ENCODE data around the gene AKNA.

Gene AKNA

DNA sequence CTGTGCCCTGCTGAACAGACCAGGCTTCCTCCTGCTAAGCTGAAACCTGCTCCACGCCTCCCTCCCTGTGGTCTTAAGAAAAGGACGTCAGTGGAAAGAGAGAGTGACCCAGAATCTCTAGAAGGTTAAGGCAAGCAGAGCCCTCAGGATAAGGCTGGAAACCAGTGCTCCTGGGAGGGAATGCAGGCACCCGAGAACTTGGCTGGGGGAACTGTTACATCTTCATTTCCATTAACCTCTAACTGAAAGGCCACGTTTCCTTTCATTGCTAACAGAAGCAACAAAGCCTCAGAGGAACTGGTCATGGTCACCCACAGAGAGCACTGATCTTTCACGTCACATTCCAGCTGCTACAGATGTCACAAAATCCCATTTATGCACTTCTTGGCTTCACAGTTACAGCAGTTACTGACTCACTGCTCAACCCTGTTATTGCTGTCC is 26.1 kb upstream of the AKNA start:
- DNase-seq = no peak

DNA sequence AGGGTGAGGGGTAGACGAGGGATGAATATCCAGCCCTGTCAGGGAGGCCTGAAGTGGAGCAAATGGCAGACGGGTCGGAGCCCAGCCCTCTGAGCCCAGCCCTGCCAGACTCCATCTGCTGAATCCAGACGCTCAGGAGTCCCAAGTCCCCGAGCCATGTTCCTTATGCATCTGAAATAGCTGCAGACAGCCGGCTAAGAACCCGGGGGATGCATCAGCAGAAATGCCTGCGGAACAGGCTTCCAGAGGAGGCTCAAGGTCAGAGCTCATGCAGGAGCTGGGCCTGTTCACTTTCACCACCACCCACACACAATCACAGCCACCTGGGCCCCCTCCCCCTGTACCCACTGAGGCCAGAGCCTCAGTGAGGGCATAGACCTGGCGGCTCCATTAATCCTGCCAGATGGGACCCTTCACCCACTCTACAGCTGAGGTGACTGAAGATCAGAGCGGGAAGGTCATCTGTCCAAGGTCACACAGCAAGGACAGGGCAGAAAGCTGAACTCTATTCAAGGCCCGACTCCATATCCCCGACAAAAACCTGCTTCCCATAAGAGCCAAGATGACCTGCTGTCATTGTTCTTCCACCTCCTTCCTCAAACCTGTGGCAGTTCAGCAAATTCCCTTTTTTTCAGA is 24.4 kb upstream of the AKNA start:
- DNase-seq = no peak

DNA sequence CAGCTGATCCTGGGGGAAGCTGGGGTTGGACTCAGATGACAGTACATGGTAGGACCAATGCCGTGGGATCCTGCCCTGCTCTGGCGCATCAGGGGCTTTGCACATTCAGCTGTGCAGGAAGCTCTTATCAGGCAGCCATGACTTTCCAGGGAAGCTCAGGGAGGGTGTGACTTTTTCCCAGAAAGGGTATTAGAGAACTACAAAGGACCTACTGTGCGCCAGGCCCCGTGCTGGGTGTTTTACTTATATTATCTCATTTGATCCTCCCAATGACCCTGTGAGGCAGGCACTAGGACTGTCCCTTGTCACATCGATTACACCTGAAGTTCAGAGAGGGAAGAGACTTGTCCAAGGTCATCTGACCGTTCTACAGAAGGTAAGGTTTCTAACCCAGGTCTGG is 23.7 kb upstream of the AKNA start:
- DNase-seq = no peak

DNA sequence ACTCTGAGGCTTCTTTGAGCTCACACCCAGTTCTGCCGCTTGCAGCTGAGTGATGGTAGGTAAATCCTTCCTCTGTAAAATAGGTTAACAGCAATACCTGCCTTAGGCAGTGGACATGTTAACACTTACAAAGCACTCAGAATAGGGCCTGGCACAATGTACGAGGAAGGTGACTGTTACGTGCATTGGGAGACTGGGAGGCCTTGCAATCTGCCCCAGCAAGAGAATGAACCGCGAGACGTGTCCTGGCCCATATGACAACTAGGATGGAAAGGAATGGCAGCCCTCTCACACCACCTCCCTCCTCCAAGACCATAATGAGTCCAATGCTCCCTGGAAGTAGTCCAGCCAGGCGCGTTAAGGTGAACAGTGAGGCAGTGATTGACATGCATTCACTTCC is 23.1 kb upstream of the AKNA start:
- DNase-seq = no peak

DNA sequence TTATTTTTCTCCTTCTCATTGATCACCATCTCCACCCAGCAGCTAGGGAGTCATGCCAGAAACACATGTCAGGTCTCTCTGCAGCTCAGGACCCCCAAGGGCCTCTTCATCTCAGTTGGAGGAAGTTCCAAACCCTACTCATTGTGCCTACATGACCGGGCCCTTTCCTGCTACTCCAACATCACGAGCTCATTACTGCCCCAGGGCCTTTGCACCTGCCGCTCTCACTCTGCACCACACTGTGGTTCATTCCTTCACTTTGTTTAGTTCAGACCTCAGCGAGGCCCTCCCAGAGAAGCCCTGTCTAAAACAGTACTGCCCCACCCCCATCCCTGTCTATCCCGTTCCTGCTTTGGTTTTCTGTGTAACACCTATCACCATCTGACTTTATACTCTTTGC is 22.1 kb upstream of the AKNA start:
- no peak for DNase-seq

DNA sequence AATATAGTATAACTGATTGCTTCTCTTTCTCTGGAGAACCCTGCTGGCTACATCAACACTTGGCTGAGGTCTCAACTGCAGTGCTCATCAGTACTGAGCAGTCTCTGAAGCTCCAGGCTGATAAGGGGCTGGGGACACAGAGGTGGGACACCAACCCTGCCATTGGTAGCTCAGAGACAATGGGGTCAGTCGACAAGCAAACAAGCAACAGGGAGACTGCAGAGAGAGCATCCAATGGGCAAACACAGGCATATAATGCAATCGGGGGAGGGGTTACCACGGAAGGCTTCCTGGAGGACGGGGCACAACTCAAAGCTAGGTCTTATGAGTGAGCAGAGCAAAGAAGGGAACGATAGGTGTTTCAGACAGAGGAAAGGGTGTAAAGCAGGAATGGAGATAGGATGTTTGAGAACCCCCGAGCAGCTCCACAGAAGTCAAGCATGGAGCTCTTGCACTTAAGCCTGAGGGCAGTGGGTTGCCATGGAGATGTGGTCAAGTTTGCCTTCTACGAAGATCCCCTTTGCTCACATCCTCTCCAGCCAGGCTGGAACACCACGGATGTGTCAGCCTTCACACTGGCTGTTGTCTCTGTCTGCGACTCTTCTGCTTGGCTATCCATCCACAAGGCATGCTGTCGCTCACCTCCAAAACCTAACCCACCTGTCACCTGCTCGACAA is 21.5 kb upstream of the AKNA start:
- no peak for DNase-seq

DNA sequence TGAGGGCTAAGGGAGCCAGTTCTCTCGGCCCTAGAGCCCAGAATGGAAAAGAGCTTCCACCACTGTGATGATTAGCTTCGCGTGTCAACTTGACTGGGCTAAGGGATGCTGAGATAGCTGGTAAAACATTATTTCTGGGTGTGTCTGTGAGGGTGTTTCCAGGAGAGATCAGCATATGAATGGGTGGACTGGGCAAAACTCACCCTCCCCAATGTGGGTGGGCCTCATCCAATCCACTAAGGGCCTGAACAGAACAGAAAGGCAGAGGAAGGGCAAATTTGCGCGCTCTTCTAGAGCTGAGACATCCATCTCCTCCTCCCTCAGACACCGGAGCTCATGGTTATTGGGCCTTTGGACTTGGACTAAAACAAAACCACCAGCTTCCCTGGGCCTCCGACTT is 20.9 kb upstream of the AKNA start:
- no peak for DNase-seq

DNA sequence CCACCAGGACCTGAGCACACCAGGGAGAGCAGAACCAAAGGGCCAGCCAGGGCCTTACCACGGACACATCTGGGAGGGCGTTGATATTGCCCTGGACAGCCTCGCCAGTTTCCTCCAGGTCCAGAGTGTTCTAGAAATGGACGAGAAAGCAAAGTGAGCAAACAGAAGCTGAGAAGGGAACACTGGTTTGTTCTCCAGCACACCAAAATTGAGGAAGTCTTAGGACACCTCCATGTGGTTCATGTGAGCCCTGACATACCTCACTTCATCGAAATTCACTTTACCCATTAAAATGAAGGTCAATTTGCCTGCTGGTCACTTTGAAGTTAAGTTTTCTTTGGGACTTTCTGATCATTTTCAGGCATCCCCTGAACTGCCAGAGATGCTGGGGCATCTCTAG is 20.1 kb upstream of the AKNA start:
- DNase-seq = no peak

DNA sequence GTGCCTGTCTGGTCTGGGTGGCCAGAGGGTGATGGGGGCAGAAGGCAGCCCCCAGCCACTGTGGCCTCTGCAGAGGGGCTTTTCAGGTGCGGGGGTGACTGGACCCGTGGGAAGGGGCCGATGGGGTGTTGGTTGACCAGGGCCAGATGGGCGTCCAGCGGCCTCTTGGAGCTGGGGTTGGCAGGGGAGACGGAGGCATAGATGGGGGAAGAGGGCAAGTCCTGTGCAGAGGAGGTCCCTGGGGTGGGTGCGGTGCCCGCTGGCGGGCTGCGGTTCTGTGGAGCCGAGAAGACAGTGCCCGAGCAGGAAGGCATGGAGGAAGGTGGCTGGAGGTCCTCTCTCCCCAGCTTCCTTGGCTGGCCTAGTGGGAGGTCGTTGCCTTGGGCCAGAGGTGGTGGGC is 18.7 kb upstream of the AKNA start:
- no peak for DNase-seq

DNA sequence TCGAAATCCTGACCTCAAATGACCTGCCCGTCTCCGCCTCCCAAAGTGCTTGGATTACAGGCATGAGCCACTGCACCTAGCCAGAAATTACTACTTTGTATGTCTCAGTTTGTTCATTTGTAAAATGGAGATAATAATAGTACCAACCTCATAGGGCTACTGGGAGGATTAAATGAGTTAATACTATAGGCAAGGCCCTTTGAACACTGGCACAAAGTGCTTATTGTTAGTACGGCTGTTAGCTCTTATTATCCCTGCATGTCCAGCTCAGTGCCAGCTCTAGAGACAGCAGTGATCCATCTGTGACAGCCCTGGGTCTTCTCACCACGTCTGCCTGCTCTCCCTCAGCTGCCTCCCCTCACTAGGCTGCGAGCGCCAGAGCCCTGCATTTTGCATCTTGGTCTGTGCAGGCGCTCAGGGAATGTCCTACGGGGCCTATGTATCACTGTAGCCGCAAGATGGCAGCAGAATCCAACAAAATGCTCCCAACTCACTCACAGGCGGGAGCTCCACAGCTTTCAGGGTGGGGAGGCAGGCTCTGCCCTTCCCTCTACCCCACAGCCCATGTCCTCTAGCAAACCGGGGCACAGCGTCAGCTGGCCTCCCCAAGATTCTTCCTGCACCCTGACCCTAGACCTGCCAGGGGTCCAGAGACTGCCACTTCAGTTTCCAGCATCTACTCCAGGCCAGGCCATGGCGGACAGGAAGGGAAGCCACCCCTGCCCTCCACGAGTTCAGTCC is 17.7 kb upstream of the AKNA start:
- DNase-seq = peak; percentile 64

DNA sequence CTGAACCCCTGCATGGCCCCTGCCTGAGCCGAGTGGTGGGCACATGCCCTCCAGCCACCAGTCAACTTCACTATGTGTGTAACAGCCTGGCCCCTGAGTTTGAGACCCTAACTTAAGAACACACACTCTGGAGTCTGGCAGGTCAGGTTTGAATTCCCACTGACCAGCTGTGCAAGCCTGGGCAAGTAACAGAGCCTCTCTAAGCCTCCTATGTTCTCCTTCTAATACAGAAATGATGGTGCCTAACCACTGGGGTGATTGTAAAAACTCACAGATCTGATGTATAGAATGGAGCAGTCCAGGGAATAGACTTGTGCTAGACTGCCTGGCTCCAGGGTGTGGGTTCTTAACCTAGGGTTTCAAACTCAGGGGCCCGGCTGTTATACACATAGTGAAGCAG is 16.7 kb upstream of the AKNA start:
- DNase-seq = no peak

DNA sequence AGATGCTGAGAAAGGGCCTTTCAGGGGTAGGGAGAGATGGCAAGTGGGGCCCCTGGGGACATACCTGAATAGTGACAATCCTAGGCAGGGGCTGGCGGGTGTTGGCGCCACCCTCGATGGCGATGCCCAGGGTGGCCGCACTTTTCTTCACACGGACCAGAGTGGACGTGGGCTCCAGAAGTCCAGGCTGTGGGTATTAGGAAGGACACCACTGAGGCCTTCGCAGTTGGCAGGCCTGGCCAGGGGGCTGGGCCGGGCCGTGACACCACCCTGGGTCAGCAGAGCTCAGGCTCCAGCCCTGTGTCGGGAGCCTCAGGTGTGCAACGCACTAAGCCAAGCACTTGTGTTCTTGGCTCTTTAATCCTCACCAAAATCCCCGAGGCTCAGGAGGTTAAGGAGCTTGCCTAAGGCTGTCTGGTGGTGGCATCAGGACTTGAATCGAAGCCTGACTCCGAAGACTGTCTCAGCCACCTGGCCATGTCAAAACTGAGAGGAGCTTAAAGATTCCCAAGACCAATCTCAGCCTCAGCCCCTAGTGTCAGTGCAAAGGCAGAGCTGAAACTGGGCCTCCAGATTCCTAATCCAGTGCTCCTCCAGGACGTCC is 15.5 kb upstream of the AKNA start:
- no peak for DNase-seq

DNA sequence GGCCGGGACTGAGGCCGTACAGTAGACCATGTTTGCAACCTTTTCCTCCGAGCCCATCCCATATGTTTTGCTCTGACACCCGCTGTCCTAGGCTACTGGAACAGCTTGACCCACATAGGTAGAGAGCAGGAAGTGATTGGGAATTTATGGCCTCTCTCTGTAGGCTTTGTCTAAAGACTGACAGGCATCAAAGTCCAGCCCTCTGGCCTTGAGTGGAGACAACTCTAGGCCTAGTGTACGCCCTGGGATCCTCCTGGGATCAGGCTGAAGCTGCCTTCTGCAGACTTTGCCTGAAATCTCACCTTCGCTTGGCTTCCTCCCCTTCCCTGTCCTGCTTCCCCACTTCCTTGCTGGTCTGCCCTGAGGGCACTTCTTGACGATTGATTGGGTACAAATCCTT is 13.6 kb upstream of the AKNA start:
- no peak for DNase-seq

DNA sequence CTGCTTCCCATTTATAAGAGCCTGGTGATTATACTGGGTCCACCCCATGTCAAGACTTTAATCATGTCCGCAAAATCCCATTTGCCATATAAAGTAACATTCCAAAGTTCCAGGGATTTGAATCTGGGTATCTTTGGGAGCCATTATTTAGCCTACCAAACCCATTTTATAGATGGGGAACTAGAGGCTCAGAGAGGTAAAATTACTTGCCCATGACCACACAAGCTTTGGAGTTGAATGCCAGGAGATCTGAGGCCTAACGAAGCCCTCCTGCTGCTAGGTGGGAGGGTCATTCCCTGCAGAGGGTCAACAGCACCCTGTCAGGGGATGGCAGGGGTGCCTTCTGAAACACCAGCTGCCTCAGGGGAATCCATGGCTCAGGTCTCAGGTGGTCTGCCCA is 13.0 kb upstream of the AKNA start:
- no peak for DNase-seq

DNA sequence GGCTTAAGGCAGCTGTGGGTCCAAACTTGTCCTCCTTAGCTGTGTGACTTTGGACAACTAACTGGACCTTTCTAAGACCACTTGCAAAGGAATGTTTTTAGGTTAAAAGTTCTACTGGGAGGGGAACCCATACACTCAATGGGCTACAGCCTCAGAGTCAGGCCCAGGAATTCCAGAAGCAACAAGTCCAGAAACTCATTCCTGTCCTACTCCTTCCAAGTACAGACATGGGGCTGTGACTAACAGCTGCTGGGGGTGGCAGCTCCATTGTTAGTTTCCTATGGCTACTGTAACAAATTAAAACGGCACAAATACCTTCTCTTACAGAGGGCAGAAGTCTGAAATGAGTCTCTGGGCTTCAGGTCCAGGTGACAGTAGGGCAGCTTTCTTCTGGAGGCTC is 12.4 kb upstream of the AKNA start:
- DNase-seq = no peak

DNA sequence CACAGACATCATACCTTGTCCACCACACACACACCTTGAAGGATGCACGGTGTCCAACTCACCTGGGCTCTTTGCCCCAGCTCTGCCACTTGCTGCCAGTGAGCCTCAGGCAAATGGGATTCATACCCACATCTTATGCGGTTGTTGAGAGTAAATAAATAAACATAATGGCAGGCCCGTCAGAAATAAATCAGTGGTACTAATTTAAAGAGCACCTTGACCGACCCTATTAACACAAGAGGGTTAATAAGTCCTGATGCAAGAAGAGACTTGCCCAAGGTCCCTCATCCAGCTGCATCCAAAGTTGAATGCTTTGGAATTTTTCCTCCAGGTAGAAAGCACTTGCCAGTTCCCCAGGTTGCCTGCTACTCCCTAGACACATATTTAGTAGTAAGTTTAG is 11.6 kb upstream of the AKNA start:
- DNase-seq = no peak

DNA sequence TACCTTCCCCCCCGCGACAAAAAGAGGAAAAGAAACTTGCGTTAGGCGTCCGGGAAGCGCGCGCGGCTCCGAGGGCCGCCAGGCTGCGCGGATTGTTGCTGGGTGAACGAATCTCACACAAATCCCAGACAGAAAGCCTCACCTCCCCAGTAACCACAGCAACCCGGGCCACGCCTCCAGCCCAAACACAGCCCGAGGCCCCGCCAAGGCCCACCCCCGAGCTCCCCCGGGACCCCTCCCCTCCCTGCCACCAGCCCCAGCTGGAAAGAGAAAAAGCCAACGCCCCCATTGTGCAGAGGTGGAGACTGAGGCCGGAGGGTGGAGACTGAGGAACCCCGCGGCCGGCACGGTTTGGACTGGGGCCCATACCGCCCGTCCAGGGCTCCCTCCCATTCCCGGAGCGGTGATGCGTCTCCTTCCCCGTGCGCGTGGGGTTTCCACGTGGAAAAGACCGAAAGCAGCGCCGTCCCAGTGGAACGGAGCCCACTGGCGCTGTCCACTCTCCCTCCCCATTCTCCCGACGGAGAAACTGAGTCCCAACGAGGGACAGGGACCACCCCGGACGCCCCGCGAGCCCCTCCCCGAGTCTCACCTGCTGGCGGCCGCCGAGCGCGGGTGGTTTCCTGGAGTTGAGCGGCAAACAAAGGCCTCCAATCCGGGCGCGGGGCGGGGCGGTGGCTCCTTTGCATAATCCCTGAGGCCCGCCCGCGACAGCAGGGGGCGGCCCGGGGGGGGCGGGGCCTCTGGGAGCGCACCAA is 10.2 kb upstream of the AKNA start:
- DNase-seq = peak; percentile 97

DNA sequence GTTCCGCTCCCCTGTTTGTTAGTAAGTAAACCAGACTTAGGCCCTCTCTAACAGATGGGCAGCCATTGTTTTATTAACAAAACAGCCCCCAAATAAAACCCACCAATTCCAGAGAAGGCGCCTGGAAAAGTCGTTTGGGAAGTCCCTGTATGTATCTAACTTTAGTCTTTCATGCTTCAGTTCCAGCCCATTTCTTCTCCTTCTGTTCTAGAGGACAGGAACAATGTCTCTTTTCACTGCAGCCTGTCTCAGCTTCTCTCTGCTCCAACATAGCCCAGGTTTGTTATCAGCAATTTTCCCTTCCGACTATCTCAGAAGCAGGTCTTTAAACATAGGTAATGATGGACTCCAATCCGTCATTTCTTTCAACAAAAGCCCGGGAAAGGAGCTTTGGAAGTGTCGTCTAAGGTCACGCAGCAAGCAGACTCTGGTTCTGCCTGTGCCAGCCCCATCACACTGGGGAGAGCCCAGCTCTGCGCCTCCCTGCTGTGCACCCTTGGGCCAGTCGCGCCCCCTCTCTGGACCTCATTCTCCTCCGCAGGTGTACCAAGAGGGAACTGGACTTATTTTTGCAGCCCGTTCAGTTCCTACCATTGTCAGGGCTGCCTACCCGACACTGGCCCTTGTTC is 9.6 kb upstream of the AKNA start:
- no peak for DNase-seq

DNA sequence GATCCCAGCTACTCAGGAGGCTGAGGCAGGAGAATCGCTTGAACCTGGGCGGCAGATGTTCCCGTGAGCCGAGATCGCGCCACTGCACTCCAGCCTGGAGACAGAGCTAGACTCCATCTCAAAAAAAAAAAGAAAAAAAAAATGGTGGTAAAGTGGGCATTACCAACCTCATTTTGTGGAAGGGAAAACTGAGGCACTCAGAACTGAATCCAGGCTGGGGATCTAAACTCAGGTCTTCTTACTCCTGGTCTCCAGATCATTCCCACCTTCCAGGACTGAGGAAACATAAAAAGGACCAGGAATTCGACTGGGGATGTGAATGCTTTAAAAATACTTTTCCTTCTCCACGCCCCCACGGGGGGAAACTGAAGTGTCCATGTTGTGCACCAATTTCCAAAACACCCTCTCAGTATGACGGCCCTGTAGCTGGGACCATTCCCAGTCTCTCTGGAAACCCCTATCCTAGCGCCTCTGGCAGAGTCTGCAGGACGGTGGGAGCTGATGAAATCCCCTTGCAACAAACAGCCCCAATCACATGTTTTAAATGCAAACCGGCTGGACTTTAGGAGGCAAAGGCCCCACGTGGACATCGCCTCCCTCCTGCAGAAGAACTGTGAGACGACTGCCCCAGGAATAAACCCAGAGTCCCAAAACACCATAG is 8.9 kb upstream of the AKNA start:
- DNase-seq = no peak

DNA sequence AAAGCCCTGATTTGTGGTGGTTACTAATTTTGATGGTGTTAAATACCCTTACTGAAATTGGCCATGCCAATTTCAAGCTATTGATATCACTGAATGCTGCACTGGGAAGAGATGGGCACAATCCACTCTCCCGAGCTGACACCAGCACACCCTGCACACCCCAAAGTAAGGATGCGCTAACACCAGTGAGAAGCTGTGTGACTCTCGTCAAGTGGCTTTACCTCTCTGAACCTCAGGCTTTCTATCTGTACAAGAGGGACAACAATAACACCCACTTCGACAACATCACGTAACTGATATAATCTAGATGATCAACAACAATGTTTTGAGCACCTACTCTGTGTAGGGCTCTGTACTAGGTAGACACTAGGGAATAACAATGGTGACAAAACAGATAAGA is 8.0 kb upstream of the AKNA start:
- no peak for DNase-seq

DNA sequence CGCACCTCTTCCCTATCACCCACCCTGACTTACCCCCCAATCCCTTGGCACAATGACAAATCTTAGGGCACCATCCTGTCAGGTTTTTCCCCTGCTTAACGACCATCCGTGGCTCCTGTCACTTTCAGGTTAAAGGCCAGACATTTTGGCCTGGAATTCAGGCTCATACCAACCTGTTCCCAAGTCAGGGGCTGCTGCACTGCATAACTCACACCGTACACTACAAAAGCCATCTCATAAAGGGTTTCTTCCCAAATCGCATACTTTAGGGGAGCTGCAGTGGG is 7.5 kb upstream of the AKNA start:
- no peak for DNase-seq

DNA sequence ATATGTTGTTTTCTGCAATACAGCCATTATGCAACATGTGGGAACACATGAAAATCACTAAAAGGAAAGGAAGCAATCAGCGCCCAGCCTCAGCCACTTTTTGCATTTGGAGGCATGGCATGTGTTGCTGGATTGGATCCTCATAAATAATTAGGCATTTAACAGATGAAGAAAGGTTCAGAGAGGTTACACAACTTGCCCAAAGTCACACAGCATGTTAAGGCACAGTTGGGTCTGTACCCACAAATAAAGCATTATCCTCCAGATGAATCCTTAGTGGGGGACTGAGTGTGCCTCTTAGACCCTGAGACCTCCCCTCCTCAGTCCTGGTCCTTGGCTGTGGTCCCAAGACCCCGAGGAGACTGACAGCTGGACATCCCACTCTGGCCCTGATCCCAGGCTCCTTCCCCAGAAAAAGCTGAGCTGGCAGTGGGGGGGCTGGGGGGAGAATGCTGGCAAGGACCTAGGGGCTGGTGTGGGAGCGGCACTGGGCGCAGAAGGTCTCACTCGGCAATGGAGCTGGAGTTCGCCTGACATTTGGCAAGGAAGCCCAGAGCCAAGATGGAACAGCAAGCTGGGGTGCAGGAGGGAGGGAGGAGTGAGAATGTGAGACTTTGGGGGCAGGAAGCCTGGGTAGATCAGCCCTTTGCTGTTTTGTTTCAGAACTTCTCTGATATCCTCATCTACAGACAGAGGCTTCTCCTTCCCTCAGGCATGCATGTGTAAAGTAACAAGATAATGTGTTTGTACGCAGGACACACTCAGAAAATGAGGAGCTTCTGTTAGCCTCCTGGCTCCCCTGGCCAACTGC is 6.9 kb upstream of the AKNA start:
- no peak for DNase-seq

Data from NCI-H510A (cell line).